GM21528 (cell line): ENCODE measurements around the gene TMPRSS2.
"Not testable (repeated sequence)": the region's sequence is repeated elsewhere in the genome, so short reads cannot be mapped to it uniquely, and the experiment has no call there.

ENCODE experiments used
- ATAC-seq: cut with Tn5 transposase; IDR thresholded peaks from one replicate; pipeline ENCODE4 v1.9.1; 2021; ENCODE audit warnings: mild to moderate bottlenecking, moderate library complexity; ENCODE audit not compliant: unreplicated experiment, low FRiP score

TMPRSS2 gene

GRCh38 chr21:41428311-41428710 lies 79.6 kb downstream of the TMPRSS2 start:
- no peak for ATAC-seq

DNA sequence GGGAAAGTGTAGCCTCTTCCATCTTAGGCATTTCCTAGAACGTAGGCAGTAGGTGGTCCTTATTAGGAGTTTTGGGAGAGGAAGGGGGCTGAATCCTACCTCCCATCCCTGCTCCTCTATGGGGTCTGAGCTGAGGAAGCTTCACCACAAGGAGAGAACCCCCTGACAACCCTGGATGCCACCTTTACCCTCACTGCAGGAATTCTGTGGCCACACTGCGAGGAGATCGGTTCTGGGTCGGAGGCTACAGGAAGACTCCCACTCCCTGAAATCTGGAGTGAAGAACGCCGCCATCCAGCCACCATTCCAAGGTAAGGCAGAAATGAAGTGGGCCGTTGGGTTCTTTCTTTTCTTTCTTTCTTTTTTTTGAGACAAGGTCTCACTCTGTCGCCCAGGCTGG lies 80.4 kb downstream of the TMPRSS2 start:
- ATAC-seq = no peak

- peak; percentile 8 for ATAC-seq
Observed at GRCh38 chr21:41426676-41427404, 81.1 kb downstream of the TMPRSS2 start.

- ATAC-seq = peak; percentile 92
Observed at GRCh38 chr21:41425954-41426675, 81.8 kb downstream of the TMPRSS2 start, which contains the start of gene MX1. Gene MX1 (plus strand): TSS chr21:41426239. CDS start chr21:41432071, 5,832 bp downstream.

- ATAC-seq = peak; percentile 15
Observed at GRCh38 chr21:41425588-41425953, 82.4 kb downstream of the TMPRSS2 start.

GRCh38 chr21:41423305-41423636 lies 84.7 kb downstream of the TMPRSS2 start:
- ATAC-seq = not testable (repeated sequence)

- ATAC-seq = no peak
Observed at GRCh38 chr21:41422546-41423304, 85.2 kb downstream of the TMPRSS2 start.

DNA sequence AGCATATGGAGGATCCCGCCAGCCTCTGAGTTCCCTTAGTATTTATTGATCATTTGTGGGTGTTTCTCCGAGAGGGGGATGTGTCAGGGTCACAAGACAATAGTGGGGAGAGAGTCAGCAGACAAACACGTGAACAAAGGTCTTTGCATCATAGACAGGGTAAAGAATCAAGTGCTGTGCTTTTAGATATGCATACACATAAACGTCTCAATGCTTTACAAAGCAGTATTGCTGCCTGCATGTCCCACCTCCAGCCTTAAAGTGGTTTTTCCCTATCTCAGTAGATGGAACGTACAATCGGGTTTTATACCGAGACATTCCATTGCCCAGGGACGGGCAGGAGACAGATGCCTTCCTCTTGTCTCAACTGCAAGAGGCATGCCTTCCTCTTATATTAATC lies 87.0 kb downstream of the TMPRSS2 start:
- not testable (repeated sequence) for ATAC-seq

DNA sequence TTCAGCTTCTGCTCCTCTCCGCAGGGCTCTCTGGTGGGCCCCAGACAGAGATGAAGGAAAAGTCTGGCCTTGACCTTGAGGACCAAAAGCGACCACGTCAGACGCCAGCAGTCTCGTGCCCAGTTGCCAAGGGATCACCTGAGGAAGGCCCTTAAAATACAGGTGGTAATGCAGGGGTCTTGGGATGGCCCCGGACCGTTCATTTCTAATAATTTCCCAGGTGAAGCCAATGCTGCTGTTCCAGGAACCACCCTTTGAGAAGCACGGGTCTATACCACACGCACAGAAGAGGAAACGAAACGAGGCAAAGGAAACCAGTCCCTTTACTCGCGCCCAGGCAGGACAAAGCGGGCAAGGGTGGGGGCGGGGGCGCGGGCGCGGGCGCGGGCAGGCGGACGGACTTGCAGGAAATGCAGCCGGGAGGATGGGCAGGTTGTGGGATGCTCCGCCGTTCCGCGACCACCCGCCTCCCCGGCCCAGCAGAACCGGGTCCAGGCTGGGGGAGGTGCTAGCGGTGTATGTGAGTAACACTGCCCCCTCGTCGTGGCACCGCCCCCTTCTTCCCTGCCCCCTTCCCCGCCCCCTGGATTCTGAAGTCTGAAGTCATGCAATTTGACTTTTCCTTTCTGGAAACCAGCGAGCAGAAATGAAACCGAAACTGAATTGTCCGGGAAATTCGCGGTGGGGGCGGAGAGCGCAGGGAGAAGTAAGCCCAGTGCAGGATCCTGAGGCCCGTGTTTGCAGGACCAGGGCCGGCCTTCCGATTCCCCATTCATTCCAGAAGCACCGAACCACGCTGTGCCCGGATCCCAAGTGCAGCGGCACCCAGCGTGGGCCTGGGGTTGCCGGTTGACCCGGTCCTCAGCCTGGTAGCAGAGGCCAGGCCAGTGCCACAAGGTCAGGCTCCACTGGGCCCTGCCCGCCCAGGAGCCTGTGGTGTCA lies 87.8 kb downstream of the TMPRSS2 start:
- peak; percentile 81 for ATAC-seq

- ATAC-seq = no peak
Observed at GRCh38 chr21:41418956-41419680, 88.8 kb downstream of the TMPRSS2 start.

GRCh38 chr21:41418393-41418792 lies 89.6 kb downstream of the TMPRSS2 start:
- ATAC-seq = no peak

DNA sequence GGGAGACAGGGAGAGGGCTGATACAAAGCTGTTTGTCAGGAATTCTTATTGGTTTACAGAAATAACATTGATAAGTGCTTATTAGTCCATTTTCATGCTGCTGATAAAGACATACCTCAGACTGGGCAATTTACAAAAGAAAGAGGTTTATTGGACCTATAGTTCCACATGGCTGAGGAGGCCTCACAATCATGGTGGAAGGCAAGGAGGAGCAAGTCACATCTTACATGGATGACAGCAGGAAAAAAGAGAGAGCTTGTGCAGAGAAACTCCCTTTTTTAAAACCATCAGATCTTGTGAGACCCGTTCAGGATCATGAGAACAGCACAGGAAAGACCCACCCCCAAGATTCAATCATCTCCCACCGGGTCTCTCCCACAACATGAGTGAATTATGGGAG lies 90.5 kb downstream of the TMPRSS2 start:
- not testable (repeated sequence) for ATAC-seq
